Measurements from ENCODE around the gene TFPI2.

The TFPI2 gene

DNA sequence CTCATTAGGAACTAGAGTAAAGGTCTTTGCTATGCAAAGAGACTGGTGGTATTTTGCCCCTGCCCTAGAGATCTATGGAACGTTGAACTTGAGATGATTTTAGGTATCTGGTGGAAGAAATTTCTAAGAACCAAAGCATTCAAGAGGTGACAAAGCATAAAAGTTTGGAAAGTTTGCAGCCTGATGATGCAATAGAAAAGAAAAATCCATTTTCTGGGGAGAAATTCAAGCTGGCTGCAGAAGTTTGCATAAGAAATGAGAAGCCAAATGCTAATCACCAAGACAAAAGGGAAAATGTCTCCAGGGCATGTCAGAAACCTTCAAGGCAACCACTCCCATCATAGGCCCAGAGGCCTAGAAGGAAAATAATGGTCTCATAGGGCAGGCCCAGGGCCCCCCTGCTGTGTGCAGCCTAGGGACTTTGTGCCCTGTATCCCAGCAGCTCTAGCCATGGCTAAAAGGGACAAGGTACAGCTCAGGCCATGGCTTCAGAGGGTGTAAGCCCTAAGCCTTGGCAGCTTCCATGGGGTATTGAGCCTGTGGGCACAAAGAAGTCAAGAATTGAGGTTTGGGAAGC lies 16.5 kb downstream of the TFPI2 start:
- no peak overlapping the region for H3K4me3 ChIP-seq (replicated peaks in 1 of 2; ENCODE audit: low read depth in 2 of 2, low read length in 2 of 2)
- TF ChIP-seq, protein P1, sequence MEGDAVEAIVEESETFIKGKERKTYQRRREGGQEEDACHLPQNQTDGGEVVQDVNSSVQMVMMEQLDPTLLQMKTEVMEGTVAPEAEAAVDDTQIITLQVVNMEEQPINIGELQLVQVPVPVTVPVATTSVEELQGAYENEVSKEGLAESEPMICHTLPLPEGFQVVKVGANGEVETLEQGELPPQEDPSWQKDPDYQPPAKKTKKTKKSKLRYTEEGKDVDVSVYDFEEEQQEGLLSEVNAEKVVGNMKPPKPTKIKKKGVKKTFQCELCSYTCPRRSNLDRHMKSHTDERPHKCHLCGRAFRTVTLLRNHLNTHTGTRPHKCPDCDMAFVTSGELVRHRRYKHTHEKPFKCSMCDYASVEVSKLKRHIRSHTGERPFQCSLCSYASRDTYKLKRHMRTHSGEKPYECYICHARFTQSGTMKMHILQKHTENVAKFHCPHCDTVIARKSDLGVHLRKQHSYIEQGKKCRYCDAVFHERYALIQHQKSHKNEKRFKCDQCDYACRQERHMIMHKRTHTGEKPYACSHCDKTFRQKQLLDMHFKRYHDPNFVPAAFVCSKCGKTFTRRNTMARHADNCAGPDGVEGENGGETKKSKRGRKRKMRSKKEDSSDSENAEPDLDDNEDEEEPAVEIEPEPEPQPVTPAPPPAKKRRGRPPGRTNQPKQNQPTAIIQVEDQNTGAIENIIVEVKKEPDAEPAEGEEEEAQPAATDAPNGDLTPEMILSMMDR (IDR thresholded peaks at IDR 0.05; ENCODE audit: low read depth, low read length) = no peak
- DNase-seq (ENCODE audit: low read depth in 2 of 2) = no peak

DNA sequence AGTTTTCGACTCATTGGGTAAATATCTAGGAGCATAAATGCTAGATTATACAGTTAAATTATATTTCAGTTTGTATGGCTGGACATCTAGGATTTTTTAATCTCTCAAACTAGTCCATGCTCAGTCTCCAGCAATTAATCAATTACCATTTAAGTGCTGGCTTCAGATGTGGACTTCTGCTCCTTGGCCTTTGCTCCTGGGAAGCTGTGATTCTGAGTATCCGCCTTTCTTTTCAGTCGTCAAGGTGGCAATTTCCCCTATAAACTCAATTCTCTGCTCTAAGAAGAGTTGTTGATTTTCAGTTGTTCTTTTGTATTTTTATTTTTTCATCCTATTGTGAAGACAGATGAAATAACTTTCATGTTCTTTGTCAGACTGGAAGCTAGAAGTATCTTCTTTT lies 23.7 kb downstream of the TFPI2 start:
- no peak for DNase-seq (ENCODE audit: low read depth in 2 of 2)
- TF ChIP-seq, protein P1 (IDR thresholded peaks at IDR 0.05; ENCODE audit: low read depth, low read length) = no peak
- no peak overlapping the region for H3K4me3 ChIP-seq (replicated peaks in 1 of 2; ENCODE audit: low read depth in 2 of 2, low read length in 2 of 2)

DNA sequence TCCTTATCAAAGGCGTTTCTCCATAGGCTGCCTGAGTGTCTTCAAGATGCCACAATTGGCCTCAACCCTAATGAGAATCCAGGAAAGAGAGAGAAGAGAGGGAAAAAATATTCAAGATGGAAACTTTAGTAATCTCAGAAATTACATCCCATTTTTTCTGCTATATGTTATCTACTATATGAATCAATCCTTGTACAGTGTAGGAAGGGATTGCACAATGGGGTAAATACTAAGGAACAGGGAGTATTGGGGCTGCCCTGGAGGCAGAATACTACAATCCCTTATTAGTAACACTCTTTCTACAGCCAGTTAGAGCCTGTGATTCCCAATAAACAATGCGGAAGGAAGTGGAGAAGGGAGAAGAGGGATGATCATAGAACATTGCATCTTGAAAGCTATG lies 27.9 kb downstream of the TFPI2 start:
- TF ChIP-seq, protein P1 (IDR thresholded peaks at IDR 0.05; ENCODE audit: low read depth, low read length) = no peak

DNA sequence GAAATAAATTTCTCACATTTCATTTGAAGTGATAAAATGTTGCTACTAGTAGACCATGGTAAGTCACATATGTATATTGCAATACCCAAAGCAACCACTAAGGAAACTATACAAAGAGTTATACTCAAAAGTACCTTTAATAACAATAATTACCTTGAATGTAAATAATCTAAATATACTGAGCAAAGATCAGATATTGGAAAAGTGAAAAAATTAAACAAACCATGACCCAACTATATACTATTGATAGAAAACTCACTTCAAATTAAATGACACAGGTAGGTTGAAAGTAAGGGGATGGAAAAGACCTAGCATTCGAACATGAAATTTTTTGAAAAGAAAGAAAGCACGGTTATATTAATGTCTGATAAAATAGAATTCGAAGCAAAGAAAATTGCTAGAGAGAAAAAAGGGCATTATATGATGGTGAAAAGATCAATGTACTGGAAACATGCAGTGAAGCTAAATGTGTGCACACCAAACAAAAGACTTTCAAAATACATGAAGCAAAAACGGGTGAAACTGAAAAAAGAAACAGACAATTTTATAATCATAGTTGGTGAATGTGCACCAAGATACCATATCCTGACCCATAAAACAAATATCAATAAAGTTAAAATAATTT lies 29.1 kb downstream of the TFPI2 start:
- H3K4me3 ChIP-seq (replicated peaks in 1 of 2; ENCODE audit: low read depth in 2 of 2, low read length in 2 of 2) = no peak overlapping the region
- TF ChIP-seq, protein P1 (IDR thresholded peaks at IDR 0.05; ENCODE audit: low read depth, low read length) = peak; percentile 41
- no peak for DNase-seq (ENCODE audit: low read depth in 2 of 2)

More for the DNA sequence above, 27.9 kb downstream of the TFPI2 start:
- H3K4me3 ChIP-seq (replicated peaks in 1 of 2; ENCODE audit: low read depth in 2 of 2, low read length in 2 of 2) = no peak overlapping the region
- DNase-seq (ENCODE audit: low read depth in 2 of 2) = no peak

DNA sequence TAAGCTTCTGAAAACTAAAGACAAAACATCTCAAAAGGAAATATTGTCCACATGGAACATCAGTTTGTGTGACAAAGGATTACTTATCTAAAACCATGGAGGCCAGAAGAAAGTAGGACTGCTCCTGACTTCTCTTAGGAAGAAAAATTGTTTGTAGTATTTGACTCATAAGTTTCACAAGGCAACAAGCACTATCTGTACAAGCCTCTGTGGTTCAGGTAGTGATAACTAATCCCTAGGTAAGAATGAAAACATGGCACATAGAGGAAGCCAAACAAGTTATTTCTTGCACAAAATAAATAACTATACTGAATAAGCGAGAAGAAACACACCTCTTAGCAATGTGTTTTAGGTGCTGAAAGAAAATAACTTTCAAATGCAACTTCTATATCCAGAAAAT lies 30.3 kb downstream of the TFPI2 start:
- TF ChIP-seq, protein P1 (IDR thresholded peaks at IDR 0.05; ENCODE audit: low read depth, low read length) = no peak

DNA sequence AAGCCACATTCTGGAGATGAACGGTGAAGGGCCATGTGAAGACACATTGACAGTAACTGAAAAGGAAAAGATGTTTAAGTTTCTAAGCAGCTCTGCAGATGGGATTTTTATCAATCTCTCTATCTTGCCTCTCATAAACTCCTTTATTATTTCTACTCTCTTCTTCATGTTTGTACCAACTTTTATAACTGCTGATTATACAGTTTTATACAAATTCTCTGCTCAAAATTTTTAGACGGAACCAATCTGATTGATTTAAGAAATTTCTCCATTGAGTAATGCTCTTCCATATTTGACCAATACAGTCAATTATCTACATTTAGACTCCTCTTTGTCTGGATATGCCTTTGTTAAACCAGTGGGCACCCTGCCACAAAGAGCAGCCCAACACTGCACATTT lies 31.7 kb downstream of the TFPI2 start:
- DNase-seq (ENCODE audit: low read depth in 2 of 2) = no peak
- H3K4me3 ChIP-seq (replicated peaks in 1 of 2; ENCODE audit: low read depth in 2 of 2, low read length in 2 of 2) = no peak overlapping the region
- TF ChIP-seq, protein P1 (IDR thresholded peaks at IDR 0.05; ENCODE audit: low read depth, low read length) = no peak

More for the DNA sequence above, 30.3 kb downstream of the TFPI2 start:
- DNase-seq (ENCODE audit: low read depth in 2 of 2) = no peak
- no peak overlapping the region for H3K4me3 ChIP-seq (replicated peaks in 1 of 2; ENCODE audit: low read depth in 2 of 2, low read length in 2 of 2)
